Uterus (tissue), 4 donors: ENCODE data around the gene EFNA1. TPM values are rescaled to one million over a fixed set of nuclear protein-coding genes. Genes with fewer than 3 reads are reported as not detected.

ENCODE experiments used
- DNase-seq, 2 donors: peaks; one replicate each; pipeline ENCODE4 v3.0.0-alpha.2; 2019 to 2020
- H3K27ac ChIP-seq, 2 donors: fragments of 200-600 bp; sonication (generic); 1 replicate in 1 of 2; 2 replicates in 1 of 2; pipeline ENCODE4 v1.5.1; 2016 to 2018
- H3K27me3 ChIP-seq, 2 donors: fragments of 200-600 bp; sonication (generic); one replicate each; pipeline ENCODE4 v1.5.1; 2018 to 2019; ENCODE audit warnings: control low read depth in 1 of 2
- H3K36me3 ChIP-seq, 2 donors: fragments of 200-600 bp; sonication (generic); one replicate each; pipeline ENCODE4 v1.5.1; 2019; ENCODE audit warnings: control low read depth in 1 of 2
- H3K4me1 ChIP-seq, 2 donors: fragments of 200-600 bp; sonication (generic); one replicate each; pipeline ENCODE4 v1.5.1; 2018 to 2019; ENCODE audit warnings: control low read depth in 1 of 2
- H3K4me3 ChIP-seq, 2 donors: fragments of 200-600 bp; sonication (generic); 1 replicate in 1 of 2; 2 replicates in 1 of 2; pipeline ENCODE4 v1.5.1; 2018 to 2019; ENCODE audit warnings: mild to moderate bottlenecking in 1 of 2
- H3K9me3 ChIP-seq, 2 donors: fragments of 200-600 bp; sonication (generic); one replicate each; pipeline ENCODE4 v1.5.1; 2019; ENCODE audit warnings: control low read depth in 1 of 2
- CTCF ChIP-seq, 4 experiments: fragments of 200-600 bp in 2 of 4; fragments of 450-650 bp in 2 of 4; sonication (generic) in 2 of 4; IDR thresholded peaks; one replicate each; pipeline ENCODE4 v1.5.1; 2016 to 2019; ENCODE audit warnings: antibody characterized with exemption in 4 of 4, mild to moderate bottlenecking in 2 of 4, moderate library complexity in 1 of 4
- POLR2A ChIP-seq, 2 donors: fragments of 450-650 bp; IDR thresholded peaks; one replicate each; pipeline ENCODE4 v1.6.1; 2016; ENCODE audit warnings: antibody characterized with exemption in 2 of 2, mild to moderate bottlenecking in 1 of 2, moderate library complexity in 1 of 2
- intact Hi-C: fragments of 100-400 bp; cut with DNase I; formaldehyde crosslinking; loops from one replicate; pipeline ENCODE4 v1.15.1; 2023; ENCODE audit warnings: low total_unique reads
- total RNA-seq, 4 donors: library from RNA; depleted of rRNA in 3 of 4; stranded (reverse); fragments of >200 nt in 3 of 4; gene quantifications; one replicate each; pipeline versions ENCODE4 v1.1.0 to v1.2.4, GENCODE V29; 2014 to 2023
- donor health status: DM: yes; HTN: yes; CAD: no.

Gene EFNA1
- total RNA-seq, 4 donors from 2014 or later = 22.3 to 58.5 (median 36.5) TPM

- H3K9me3 ChIP-seq = no peaks in the 10 kb centered on the region
- intact Hi-C loops = no loop called here
- peaks cover 0 to 23% of the 10 kb centered on the region in 2 donors for H3K4me1 ChIP-seq
Observed at GRCh38 chr1:155128755-155129473, 1.2 kb downstream of the EFNA1 start.

DNA sequence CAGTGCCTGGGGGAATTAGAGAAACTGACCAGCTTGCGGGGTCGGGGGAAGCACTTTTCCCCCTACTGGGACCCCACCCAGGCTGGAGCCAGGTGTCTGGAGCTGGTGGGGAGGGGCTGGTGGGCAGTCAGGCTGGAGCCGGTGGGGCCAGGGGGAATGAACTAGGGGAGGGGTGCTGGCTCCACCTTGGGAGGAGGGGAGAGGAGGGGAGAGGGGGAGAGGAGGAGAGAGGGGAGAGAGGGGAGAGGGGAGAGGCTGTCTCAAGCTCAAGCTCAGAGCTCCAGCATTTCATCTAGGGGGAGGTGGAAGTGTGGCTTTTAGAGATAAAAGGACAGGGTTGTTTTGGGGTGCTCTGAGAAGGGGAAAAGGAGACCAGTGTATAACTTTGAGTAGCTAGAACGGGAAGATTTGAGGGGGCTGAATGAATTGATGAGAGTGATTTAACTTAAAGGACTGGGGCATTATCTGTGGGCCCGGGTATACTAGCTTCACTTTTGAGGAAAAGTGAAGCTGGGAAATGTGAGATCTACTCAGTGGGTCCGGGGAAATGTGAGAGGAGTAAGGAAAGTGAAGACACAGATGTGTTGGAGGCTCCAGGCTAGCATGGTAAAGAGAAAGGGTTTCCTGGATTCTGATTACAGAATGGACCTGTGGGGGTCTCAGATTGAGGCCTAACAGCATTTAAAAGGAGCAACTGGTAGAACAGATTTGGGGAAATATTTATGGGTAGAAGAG is 2.8 kb downstream of the EFNA1 start:
- Histone ChIP-seq H3K27me3 (no peaks in the 10 kb centered on the region), H3K4me1 (peaks cover 0 to 32% of the 10 kb centered on the region in 2 donors), H3K27ac (peak overlapping the region; percentile 74 to 83), H3K4me3 (peak overlapping the region; percentile 62), H3K36me3 (no peaks in the 10 kb centered on the region), H3K9me3 (no peaks in the 10 kb centered on the region)
- TF ChIP-seq CTCF (IDR thresholded peaks at IDR 0.05) (no peak), POLR2A (IDR thresholded peaks at IDR 0.05) (no peak)
- no peak for DNase-seq
- intact Hi-C loops = no loop called here

More at GRCh38 chr1:155128755-155129473, 1.2 kb downstream of the EFNA1 start:
- peak overlapping the region; percentile 74 to 83 for H3K27ac ChIP-seq
- no peaks in the 10 kb centered on the region for H3K27me3 ChIP-seq
- peak in 1 of 2 donors; percentile 10 for TF ChIP-seq POLR2A (IDR thresholded peaks at IDR 0.05)
- TF ChIP-seq CTCF (IDR thresholded peaks at IDR 0.05) = no peak
- DNase-seq = peak in 1 of 2 donors; percentile 52
- no peaks in the 10 kb centered on the region for H3K36me3 ChIP-seq
- peak overlapping the region; percentile 62 for H3K4me3 ChIP-seq

DNA sequence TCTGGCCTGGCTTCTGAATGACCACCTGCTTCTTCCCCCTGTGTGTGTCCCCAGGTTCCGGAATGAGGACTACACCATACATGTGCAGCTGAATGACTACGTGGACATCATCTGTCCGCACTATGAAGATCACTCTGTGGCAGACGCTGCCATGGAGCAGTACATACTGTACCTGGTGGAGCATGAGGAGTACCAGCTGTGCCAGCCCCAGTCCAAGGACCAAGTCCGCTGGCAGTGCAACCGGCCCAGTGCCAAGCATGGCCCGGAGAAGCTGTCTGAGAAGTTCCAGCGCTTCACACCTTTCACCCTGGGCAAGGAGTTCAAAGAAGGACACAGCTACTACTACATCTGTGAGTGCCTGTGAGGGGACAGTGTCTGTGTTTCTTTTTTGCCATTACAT is 3.6 kb downstream of the EFNA1 start:
- no peaks in the 10 kb centered on the region for H3K27me3 ChIP-seq
- H3K4me1 ChIP-seq = peaks cover 0 to 32% of the 10 kb centered on the region in 2 donors
- intact Hi-C loops = no loop called here
- no peak for DNase-seq
- H3K36me3 ChIP-seq = no peaks in the 10 kb centered on the region
- peak overlapping the region in 1 of 2 donors; percentile 83 for H3K27ac ChIP-seq
- TF ChIP-seq CTCF (IDR thresholded peaks at IDR 0.05) (no peak), POLR2A (IDR thresholded peaks at IDR 0.05) (no peak)
- no peak overlapping the region for H3K4me3 ChIP-seq
- no peaks in the 10 kb centered on the region for H3K9me3 ChIP-seq

- peak overlapping the region in 1 of 2 donors; percentile 10 for H3K27ac ChIP-seq
Observed at GRCh38 chr1:155131856-155132255, 4.2 kb downstream of the EFNA1 start.

More at GRCh38 chr1:155131856-155132255, 4.2 kb downstream of the EFNA1 start:
- no peak for DNase-seq
- Histone ChIP-seq H3K4me1 (peaks cover 0 to 28% of the 10 kb centered on the region in 2 donors), H3K36me3 (no peaks in the 10 kb centered on the region), H3K27me3 (no peaks in the 10 kb centered on the region), H3K9me3 (no peaks in the 10 kb centered on the region), H3K4me3 (no peak overlapping the region)
- intact Hi-C loops = no loop called here
- TF ChIP-seq CTCF (IDR thresholded peaks at IDR 0.05) (no peak), POLR2A (IDR thresholded peaks at IDR 0.05) (no peak)
